H9 (cell line): ENCODE results near the gene H2BK1. TPM values are rescaled to one million over a fixed set of nuclear protein-coding genes. Genes with fewer than 3 reads are reported as not detected.

Experiments used
- DNase-seq: peaks from one replicate; pipeline ENCODE4 v3.0.0-alpha.2; 2017
- H2AFZ ChIP-seq: one replicate; pipeline ENCODE4 v1.6.1; 2013; ENCODE audit warnings: mild to moderate bottlenecking, low read length, control low read depth, moderate library complexity
- H2AK5ac ChIP-seq: 2 replicates; pipeline ENCODE4 v1.6.1; 2013; ENCODE audit warnings: low read length, control low read depth, mixed read lengths; ENCODE audit not compliant: insufficient read length
- H2BK120ac ChIP-seq: one replicate; pipeline ENCODE4 v1.6.1; 2013; ENCODE audit warnings: low read depth, mild to moderate bottlenecking, low read length, control low read depth, inconsistent platforms; ENCODE audit not compliant: poor library complexity, severe bottlenecking
- H2BK12ac ChIP-seq: 2 replicates; pipeline ENCODE4 v1.6.1; 2013; ENCODE audit warnings: low read length, control low read depth, mixed read lengths, low read depth; ENCODE audit not compliant: insufficient read length
- H2BK15ac ChIP-seq: 2 replicates; pipeline ENCODE4 v1.6.1; 2013; ENCODE audit warnings: low read depth, low read length, control low read depth
- H2BK20ac ChIP-seq: one replicate; pipeline ENCODE4 v1.6.1; 2013; ENCODE audit warnings: low read depth, mild to moderate bottlenecking, low read length, control low read depth, inconsistent platforms; ENCODE audit not compliant: poor library complexity, severe bottlenecking
- H2BK5ac ChIP-seq: 2 replicates; pipeline ENCODE4 v1.6.1; 2013; ENCODE audit warnings: low read length, control low read depth, mixed read lengths; ENCODE audit not compliant: insufficient read length
- H3K14ac ChIP-seq: 2 replicates; pipeline ENCODE4 v1.6.1; 2013; ENCODE audit warnings: low read length, control low read depth; ENCODE audit not compliant: insufficient read depth
- H3K18ac ChIP-seq: 2 replicates; pipeline ENCODE4 v1.6.1; 2013; ENCODE audit warnings: low read depth, mild to moderate bottlenecking, mixed read lengths, low read length, control low read depth; ENCODE audit not compliant: insufficient read length
- H3K23ac ChIP-seq: 2 replicates; pipeline ENCODE4 v1.6.1; 2013; ENCODE audit warnings: low read length, control low read depth, mixed read lengths, low read depth; ENCODE audit not compliant: insufficient read length
- H3K23me2 ChIP-seq: 2 replicates; pipeline ENCODE4 v1.6.1; 2013; ENCODE audit warnings: low read depth, mild to moderate bottlenecking, mixed read lengths, low read length, control low read depth; ENCODE audit not compliant: insufficient read length, poor library complexity, severe bottlenecking
- H3K27ac ChIP-seq: 2 replicates; pipeline ENCODE4 v1.5.1; 2013; ENCODE audit warnings: low read length, control low read depth, mixed read lengths, low read depth; ENCODE audit not compliant: insufficient read length
- H3K27me3 ChIP-seq: 2 replicates; pipeline ENCODE4 v1.6.1; 2013; ENCODE audit warnings: low read length, control low read depth, inconsistent platforms; ENCODE audit not compliant: insufficient read depth
- H3K4ac ChIP-seq: 2 replicates; pipeline ENCODE4 v1.6.1; 2013; ENCODE audit warnings: low read depth, mild to moderate bottlenecking, control low read depth, inconsistent platforms, low read length, moderate library complexity
- H3K4me1 ChIP-seq: 2 replicates; pipeline ENCODE4 v1.6.1; 2013; ENCODE audit warnings: low read length, control low read depth, inconsistent platforms; ENCODE audit not compliant: insufficient read depth
- H3K4me2 ChIP-seq: 2 replicates; pipeline ENCODE4 v1.6.1; 2013; ENCODE audit warnings: low read length, control low read depth, mixed read lengths; ENCODE audit not compliant: insufficient read length, insufficient read depth
- H3K56ac ChIP-seq: 2 replicates; pipeline ENCODE4 v1.6.1; 2013; ENCODE audit warnings: low read depth, mild to moderate bottlenecking, mixed read lengths, low read length, control low read depth; ENCODE audit not compliant: insufficient read length
- H3K79me1 ChIP-seq: 2 replicates; pipeline ENCODE4 v1.6.1; 2013; ENCODE audit warnings: low read depth, mild to moderate bottlenecking, moderate library complexity, low read length, control low read depth, inconsistent platforms; ENCODE audit not compliant: insufficient read depth, poor library complexity, severe bottlenecking
- H3K79me2 ChIP-seq: 2 replicates; pipeline ENCODE4 v1.6.1; 2013; ENCODE audit warnings: low read length, control low read depth, inconsistent platforms; ENCODE audit not compliant: insufficient read depth
- H3K9ac ChIP-seq: 2 replicates; pipeline ENCODE4 v1.6.1; 2013; ENCODE audit warnings: low read length, control low read depth, mixed read lengths; ENCODE audit not compliant: insufficient read length; ENCODE audit errors: extremely low read depth
- H3K9me3 ChIP-seq: one replicate; pipeline ENCODE4 v1.6.1; 2013; ENCODE audit warnings: low read depth, low read length, inconsistent platforms; ENCODE audit not compliant: control insufficient read depth
- H3T11ph ChIP-seq: one replicate; pipeline ENCODE4 v1.6.1; 2013; ENCODE audit warnings: mild to moderate bottlenecking, low read length, control low read depth, inconsistent platforms
- H4K20me1 ChIP-seq: one replicate; pipeline ENCODE4 v1.6.1; 2013; ENCODE audit not compliant: control insufficient read depth, insufficient read length, insufficient read depth
- H4K5ac ChIP-seq: 2 replicates; pipeline ENCODE4 v1.6.1; 2013; ENCODE audit warnings: low read depth, mild to moderate bottlenecking, mixed read lengths, low read length, control low read depth; ENCODE audit not compliant: insufficient read length
- H4K8ac ChIP-seq: replicated peaks from 2 replicates; pipeline ENCODE4 v1.6.1; 2013; ENCODE audit warnings: low read length, control low read depth, mixed read lengths, low read depth; ENCODE audit not compliant: insufficient read length
- H4K91ac ChIP-seq: 2 replicates; pipeline ENCODE4 v1.6.1; 2013; ENCODE audit warnings: low read depth, mild to moderate bottlenecking, moderate library complexity, mixed read lengths, low read length, control low read depth; ENCODE audit not compliant: insufficient read length
- H3K27ac Mint-ChIP-seq, 3 experiments: 2 replicates in 2 of 3; 3 replicates in 1 of 3; pipeline ENCODE4 v1.8.0; 2020 to 2021; ENCODE audit warnings: mixed read lengths in 3 of 3, mild to moderate bottlenecking in 1 of 3, moderate library complexity in 1 of 3
- H3K27me3 Mint-ChIP-seq: 2 replicates; pipeline ENCODE4 v1.8.0; 2021; ENCODE audit warnings: low read depth, mild to moderate bottlenecking, moderate library complexity, mixed read lengths
- H3K36me3 Mint-ChIP-seq, 3 experiments: 2 replicates in 2 of 3; 3 replicates in 1 of 3; pipeline ENCODE4 v1.8.0; 2020 to 2021; ENCODE audit warnings: low read depth in 3 of 3, mixed read lengths in 3 of 3; ENCODE audit not compliant: insufficient read depth in 1 of 3
- H3K4me1 Mint-ChIP-seq, 2 experiments: 2 replicates each; pipeline ENCODE4 v1.8.0; 2020; ENCODE audit warnings: mixed read lengths in 2 of 2
- H3K4me3 Mint-ChIP-seq, 2 experiments: 2 replicates in 1 of 2; 3 replicates in 1 of 2; pipeline ENCODE4 v1.8.0; 2020 to 2021; ENCODE audit warnings: mild to moderate bottlenecking in 2 of 2, mixed read lengths in 2 of 2, moderate library complexity in 1 of 2
- H3K9me3 Mint-ChIP-seq, 2 experiments: 2 replicates in 1 of 2; 3 replicates in 1 of 2; pipeline ENCODE4 v1.8.0; 2020; ENCODE audit warnings: mild to moderate bottlenecking in 2 of 2, mixed read lengths in 2 of 2, moderate library complexity in 1 of 2
- WGBS: extraction: QIAGEN DNeasy Blood & Tissue Kit; methylation state at CpG from one replicate; pipeline ENCODE4 v1.1.7; 2013; ENCODE audit warnings: missing lambda C conversion rate, low lambda C conversion rate, mixed read lengths; ENCODE audit not compliant: insufficient read length; ENCODE audit errors: extremely low coverage; 5-methylcytosine and 5-hydroxymethylcytosine counted together
- total RNA-seq: library from RNA; stranded (reverse); gene quantifications from 2 replicates; pipeline ENCODE4 v1.2.1, GENCODE V29; 2021
- TF ChIP-seq, protein P1 (sequence below): fragments of 200-600 bp; sonication (generic); conservative IDR thresholded peaks from 3 replicates; pipeline ENCODE4 v1.8.0; 2021; ENCODE audit warnings: antibody characterized with exemption, mild to moderate bottlenecking

The H2BK1 gene
- total RNA-seq, 1 experiment from 2014 or later, result not detected

DNA sequence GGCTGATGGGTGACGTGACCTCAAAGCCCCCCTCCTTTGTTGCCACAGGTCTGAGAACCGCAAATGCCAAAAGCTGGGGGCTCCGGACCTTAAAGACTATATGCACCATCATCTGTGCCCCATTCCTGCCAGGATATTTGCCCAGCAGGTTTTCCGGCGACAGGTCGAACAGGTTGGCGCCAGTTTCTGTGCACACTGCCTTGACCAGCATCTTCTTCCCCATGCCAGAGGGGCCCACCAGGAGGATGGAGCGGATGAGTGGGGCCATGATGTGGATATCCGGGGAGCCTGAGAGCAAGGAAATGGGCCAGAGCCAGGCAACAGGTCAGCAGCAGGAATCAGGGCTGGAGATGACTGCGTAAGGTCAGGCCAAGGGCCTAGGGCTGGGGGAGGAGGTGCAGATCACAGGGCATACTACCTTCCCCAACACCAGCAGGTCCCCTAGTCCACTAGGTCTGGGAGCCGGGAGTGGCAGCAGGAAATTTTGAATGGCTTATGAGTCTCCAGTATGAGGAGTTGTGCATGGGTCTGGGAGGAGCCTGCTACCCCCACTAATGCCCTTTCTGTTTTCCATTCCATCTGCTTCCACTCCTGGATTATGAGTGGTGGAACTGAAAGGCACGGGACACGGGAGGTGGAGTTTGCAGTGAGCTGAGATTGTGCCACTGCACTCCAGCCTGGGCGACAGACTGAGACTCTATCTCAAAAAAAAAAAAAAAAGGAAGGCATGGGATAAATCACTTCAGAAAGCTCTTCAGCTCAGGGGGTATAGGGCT is 16.9 kb downstream of the H2BK1 start:
- no peaks in the 10 kb centered on the region for H3K23me2 ChIP-seq
- H3K14ac ChIP-seq, result no peak overlapping the region; the same call in 1 of the 2 replicates
- H2AFZ ChIP-seq, result no peak overlapping the region
- H3K9ac ChIP-seq, result no peak overlapping the region
- no peak overlapping the region for H3K4ac ChIP-seq
- H4K5ac ChIP-seq, result no peak overlapping the region
- no peak overlapping the region for H3K4me2 ChIP-seq
- H3K79me2 ChIP-seq, result no peaks in the 10 kb centered on the region
- H3K27ac ChIP-seq, result no peak overlapping the region
- no peaks in the 10 kb centered on the region for H3K79me1 ChIP-seq
- no peak overlapping the region for H3K23ac ChIP-seq
- no peak overlapping the region for H2BK15ac ChIP-seq
- no peak overlapping the region for H2AK5ac ChIP-seq
- no CpG with 5 or more reads among the region's 14 CpGs for whole genome bisulfite sequencing
- peaks cover 27% of the 10 kb centered on the region for H3K27me3 Mint-ChIP-seq
- H2BK20ac ChIP-seq, result no peak overlapping the region
- H3K36me3 Mint-ChIP-seq, result no peaks in the 10 kb centered on the region
- H3T11ph ChIP-seq, result no peak overlapping the region
- H4K8ac ChIP-seq, result no peak overlapping the region
- no peaks in the 10 kb centered on the region for H4K20me1 ChIP-seq
- no peak overlapping the region for H3K56ac ChIP-seq
- no peaks in the 10 kb centered on the region; the same call in 1 of the 2 replicates for H3K4me1 ChIP-seq
- no peak overlapping the region for H2BK5ac ChIP-seq
- no peaks in the 10 kb centered on the region for H3K9me3 ChIP-seq
- TF ChIP-seq, protein P1, sequence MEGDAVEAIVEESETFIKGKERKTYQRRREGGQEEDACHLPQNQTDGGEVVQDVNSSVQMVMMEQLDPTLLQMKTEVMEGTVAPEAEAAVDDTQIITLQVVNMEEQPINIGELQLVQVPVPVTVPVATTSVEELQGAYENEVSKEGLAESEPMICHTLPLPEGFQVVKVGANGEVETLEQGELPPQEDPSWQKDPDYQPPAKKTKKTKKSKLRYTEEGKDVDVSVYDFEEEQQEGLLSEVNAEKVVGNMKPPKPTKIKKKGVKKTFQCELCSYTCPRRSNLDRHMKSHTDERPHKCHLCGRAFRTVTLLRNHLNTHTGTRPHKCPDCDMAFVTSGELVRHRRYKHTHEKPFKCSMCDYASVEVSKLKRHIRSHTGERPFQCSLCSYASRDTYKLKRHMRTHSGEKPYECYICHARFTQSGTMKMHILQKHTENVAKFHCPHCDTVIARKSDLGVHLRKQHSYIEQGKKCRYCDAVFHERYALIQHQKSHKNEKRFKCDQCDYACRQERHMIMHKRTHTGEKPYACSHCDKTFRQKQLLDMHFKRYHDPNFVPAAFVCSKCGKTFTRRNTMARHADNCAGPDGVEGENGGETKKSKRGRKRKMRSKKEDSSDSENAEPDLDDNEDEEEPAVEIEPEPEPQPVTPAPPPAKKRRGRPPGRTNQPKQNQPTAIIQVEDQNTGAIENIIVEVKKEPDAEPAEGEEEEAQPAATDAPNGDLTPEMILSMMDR, result no peak
- H3K27me3 ChIP-seq, result no peaks in the 10 kb centered on the region; the same call in 1 of the 2 replicates
- H3K4me3 Mint-ChIP-seq, result no peak overlapping the region
- H2BK12ac ChIP-seq, result no peak overlapping the region
- H3K9me3 Mint-ChIP-seq, result no peaks in the 10 kb centered on the region
- H3K18ac ChIP-seq, result no peak overlapping the region
- H3K27ac Mint-ChIP-seq, result no peak overlapping the region
- no peak overlapping the region for H2BK120ac ChIP-seq
- no peaks in the 10 kb centered on the region for H3K4me1 Mint-ChIP-seq
- H4K91ac ChIP-seq, result no peak overlapping the region
- no peak for DNase-seq
